DMS53 treated with DMSO at 0.1 percent for 48 hours (cell line): ENCODE results near the gene RAD51B.
"Not testable (repeated sequence)": the region's sequence is repeated elsewhere in the genome, so short reads cannot be mapped to it uniquely, and the experiment has no call there.

Experiments
- DNase-seq: peaks from one replicate; lab custom pipeline; 2025; ENCODE audit not compliant: unreplicated experiment; lab: John Stamatoyannopoulos, UW

The RAD51B gene

DNA sequence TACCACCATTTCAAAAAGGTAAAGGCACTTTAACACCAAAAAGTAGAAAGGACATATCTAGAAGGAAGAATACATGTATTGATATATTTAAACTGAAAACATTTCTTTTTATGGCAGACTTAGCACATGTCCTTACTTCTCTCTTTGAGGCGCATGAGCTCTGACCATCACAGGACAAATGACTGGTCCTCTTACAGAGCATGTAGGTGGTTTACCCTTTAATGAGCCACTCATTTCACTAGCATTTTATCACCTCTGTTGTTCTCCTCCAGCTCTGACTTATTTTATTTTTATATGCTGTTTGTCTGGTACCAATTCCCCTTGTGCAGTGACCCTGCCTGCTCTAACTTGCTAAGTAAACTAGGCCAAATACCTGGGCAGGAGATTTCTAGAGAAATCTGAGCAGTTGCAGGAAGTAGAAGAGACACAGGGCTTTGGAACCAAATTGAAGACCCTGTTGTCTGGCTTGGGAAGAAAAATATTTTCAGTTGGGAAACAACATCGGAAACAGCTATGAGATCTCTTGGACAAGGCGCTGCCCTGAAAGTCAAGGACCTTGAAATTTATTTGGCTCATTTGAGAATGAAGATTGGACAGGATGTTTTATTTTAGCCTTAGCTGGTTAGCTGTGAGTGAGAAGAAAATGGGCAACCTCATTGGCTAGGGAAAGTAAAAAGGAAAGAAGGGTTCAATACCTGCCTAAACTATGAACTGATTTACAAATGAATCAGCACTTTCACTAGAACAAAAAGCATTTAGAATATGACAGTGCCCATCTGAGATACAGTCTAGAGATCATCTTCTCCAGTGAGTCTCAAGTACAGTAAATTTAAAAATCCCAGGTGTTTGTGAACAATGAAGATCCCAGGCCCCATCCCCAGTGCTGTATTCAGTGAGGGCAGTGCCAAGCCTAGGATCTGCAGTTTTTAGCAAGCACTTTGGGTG is 598.9 kb downstream of the RAD51B start:
- no peak for DNase-seq

DNA sequence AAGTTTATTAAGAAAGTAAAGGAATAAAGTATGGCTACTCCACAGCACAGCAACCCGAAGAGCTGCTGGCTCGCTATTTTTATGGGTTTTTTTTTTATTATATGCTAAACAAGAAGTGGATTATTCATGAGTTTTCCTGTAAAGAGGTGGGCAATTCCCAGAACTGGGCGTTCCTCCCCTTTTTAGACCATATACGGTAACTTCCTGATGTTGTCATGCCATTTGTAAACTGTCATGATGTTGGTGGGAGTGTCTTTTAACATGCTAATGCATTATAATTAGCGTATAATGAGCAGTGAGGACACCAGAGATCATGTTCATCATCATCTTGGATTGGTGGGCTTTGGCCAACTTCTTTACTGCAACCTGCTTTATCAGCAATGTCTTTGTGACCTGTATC is 600.8 kb downstream of the RAD51B start:
- DNase-seq, result no peak

DNA sequence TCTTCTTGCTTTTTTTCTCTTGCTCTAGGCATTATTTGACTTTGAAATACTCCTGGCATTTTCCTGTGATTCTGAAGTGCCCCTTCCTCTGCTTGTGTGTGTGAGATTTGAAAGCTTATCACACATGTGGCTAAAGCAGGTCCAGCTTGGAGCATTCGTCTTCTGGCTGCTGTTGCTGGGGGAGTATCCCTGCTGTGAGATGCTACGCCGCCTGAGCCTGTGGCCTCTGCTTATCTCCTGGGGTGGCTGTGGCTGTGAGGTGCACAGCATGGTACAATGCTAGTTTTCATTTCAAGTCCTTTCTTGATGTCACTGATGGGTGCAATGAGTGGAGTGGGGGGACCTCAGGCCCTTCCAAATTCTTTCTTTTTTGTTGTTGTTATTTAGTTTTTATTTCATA is 601.5 kb downstream of the RAD51B start:
- DNase-seq, result no peak

DNA sequence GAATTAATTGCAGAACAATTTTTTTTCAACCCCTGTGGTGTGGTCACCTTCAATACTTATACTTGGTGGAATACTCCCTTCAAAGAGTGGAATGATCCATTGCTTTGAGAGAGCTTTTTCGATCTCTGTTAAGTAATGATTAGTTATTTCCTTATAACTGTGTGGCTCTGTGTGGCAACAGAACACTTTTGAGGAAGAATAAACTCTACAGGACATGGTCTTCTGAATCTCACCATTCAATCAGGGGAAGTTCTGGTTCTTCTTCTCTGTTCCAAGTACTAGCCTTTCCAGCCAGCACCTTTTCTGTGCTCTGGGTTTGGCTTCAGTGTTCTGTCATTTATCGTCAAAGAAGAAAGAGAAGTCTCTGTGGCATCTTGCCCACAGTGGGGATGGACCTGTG is 604.1 kb downstream of the RAD51B start:
- DNase-seq, result no peak

DNA sequence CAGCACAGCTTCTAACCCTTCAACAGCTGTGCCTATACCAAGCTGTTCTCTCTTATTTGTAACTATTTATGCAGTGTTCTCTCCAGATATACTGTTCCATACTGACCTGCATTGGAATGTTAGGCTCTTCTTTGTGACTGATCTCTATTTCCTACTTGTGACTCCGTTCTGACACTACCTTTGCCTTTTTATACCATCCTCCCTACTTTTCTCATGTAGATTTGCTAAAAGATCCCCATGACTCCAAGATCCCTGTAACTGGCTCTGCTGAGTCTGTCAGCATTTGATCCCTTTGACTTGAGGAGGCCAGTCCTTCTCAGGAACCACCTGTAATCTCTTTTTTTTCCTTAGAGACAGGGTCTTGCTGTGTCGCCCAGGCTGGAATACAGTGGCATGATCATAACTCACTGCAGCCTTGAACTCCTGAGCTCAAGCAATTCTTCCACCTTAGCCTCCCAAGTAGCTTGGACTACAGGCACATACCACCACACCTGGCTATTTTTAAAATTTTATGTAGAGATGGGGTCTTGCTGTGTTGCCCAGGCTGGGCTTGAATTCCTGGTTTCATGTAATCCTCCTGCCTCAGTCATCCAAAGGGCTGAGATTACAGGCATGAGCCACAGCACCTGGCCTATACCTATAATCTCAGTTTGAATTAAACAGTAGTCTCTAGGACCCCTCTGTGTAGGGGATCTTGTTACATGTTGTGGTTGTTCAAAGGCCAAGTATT is 605.0 kb downstream of the RAD51B start:
- DNase-seq, result no peak

DNA sequence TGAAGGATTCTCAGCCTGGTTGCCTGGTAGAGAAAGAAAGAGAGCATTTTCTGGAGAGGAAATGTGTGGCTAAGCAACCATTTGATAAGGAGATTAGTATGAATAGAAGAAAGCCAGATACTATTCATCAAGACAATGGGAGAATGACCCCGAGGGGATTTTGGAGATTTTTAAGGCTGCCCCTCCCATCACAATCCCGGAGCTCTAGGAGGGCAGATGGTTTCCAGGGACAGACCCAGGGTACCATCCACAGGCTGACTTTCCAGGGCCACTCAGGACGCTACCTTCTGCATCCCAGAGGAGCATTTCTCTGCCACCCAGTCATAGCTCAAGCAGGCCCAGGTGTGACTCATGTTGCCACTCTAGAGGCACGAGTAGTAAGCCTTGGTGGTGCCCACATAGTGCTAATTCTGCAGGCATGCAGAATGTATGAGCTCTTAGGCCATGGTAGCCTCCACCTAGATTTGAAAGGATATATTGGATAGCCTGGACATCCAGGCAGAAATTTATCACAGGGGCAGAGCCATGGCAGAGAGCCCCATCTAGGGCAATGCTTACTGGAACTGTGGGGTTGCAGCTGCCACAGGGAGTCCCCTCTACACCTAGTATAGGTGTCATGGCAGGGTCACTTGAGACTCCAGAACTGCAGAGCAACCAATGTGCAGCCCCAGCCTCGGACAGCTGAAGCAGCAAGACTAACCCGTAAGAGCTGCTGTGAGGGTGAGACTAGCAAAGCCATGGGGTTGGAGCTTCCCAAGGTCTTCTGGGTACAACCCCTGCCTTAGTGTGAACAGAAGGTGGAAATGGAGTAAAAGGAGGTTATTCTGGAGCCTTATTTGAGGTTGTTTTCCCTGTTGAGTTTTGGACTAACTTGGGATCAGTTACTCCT is 607.3 kb downstream of the RAD51B start:
- DNase-seq, result no peak

DNA sequence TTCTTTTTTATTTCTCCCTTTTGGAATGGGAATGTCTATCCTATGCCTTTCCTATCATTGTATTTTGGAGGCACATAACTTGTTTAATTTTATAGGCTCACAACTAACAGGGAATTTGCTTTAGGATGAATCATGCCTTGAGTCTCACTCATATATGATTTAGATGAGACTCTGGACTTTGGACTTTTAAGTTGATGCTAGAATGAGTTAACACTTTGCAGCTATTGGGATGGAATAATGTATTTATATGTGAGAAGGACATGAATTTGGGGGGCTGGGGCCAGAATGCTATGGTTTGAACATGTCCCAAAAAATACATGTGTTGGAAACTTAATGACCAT is 607.9 kb downstream of the RAD51B start:
- no peak for DNase-seq

DNA sequence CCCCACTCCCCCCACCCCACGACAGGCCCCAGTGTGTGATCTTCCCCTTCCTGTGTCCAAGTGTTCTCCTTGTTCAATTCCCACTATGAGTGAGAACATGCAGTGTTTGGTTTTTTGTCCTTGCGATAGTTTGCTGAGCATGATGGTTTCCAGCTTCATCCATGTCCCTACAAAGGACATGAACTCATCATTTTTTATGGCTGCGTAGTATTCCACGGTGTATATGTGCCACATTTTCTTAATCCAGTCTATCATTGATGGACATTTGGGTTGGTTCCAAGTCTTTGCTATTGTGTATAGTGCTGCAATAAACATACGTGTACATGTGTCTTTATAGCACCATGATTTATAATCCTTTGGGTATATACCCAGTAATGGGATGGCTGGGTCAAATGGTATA is 609.3 kb downstream of the RAD51B start:
- not testable (repeated sequence) for DNase-seq

DNA sequence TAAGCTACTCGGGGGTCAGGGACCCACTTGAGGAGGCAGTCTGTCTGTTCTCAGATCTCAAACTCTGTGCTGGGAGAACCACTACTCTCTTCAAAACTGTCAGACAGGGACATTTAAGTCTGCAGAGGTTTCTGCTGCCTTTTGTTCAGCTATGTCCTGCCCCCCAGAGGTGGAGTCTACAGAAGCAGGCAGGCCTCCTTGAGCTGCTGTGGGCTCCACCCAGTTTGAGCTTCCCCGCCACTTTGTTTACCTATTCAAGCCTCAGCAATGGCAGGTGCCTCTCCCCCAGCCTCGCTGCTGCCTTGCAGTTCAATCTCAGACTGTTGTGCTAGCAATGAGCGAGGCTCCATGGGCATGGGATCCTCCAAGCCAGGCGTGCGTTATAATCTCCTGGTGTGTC is 614.6 kb downstream of the RAD51B start:
- DNase-seq, result not testable (repeated sequence)

DNA sequence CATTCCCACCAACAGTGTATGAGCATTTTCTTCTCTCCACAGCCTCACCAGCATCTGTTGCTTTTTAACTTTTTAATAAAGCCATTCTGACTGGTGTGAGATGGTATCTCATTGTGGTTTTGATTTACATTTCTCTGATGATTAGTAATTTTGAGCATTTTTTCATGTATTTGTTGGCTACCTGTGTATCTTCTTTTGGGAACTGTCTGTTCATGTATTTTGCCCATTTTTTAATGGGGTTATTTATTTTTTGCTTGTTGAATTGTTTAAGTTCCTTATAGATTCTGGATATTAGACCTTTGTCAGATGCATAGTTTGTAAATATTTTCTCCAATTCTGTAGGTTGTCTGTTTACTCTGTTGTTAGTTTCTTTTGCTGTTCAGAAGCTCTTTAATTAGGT is 616.1 kb downstream of the RAD51B start:
- DNase-seq, result not testable (repeated sequence)

DNA sequence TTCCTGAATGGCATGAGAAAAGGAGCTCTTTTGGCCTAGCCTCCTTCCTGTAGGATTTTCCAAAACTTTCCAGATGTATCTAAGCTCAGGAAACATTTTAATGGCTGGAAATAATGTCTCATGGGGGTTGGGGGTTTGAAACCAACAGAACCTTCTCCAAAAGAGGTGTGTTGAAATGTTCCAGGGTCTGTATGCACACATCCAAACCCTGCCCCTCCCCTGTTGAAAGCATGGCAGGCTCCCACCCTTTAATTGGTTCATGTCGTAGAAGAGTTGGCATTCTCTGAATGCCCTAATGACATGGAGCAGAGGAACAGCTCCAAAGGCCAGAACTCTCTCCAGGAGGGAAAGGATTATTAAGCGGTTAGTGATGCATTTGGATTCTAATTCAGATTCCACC is 620.1 kb downstream of the RAD51B start:
- no peak for DNase-seq

DNA sequence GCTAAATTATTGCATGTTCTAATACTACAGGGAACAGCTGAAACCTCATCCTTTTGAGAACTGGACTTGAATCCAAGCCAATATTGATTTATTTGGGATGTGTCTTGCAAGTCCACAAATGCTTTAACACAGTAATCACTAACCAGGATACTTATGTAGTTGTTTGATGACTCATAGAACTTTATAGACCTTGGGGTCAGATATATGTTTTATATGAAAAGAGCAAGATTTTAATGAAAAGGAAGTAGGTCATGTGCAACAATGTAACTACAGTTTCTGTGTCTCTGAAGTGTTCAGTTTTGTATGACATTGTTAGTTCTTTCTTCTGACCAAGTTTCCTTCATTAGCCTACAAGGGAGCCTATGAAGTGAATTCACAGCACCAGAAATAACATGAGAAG is 621.2 kb downstream of the RAD51B start:
- no peak for DNase-seq

DNA sequence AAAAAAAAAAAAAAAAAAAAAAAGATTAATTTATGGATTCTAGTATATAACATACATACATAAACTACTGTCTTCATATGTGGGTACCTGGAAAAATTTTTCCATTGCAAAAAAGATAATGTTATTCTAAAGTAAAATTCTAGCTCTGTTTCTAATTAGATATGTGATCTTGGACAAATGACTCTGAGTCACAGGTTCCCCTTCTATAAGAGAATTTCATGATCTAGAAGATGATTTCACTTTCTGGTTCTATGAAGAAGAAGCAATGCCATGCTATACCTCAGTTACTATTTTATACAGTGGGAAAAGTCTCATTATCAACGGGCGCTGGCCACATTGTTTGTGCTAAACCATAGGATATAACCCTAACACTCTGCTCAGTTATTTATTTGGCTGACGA is 622.0 kb downstream of the RAD51B start:
- DNase-seq, result no peak

DNA sequence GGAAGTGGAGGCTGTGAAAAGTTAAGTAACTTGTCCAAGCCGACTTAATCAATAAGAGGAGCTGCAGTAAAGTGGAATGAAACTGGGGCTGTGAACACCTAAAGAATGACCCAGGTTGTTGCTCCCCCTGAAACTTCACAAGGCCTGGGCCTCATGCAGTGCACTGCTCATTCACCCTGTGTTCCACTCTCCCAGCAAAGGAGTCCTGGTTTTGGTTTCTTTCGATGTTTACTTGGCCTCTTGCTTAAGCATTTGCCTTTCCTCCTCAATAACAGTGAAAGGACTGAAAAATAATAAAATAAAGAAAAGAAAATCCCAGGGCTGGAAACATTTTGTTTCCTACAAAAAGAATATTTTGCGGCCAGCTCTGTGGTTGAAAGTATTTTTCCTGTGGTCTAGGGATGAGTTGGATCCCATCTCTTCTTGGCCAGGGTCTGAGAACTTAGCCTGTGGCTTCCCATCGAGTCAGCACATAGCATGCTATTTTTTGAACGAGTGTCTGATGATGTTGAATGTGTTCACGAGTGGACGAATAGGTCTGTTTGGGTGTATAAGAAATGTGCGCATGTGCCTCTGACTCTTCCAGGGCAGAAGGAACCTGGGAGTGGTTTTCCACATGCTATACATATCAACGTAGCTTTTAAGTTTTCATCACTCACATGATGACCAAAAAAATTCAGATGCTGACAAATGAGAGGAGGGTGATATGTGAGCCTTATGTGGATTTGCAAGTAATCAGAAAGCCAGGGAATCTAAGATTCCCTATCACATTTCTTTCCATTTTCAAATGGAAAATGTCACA is 623.5 kb downstream of the RAD51B start:
- DNase-seq, result no peak

DNA sequence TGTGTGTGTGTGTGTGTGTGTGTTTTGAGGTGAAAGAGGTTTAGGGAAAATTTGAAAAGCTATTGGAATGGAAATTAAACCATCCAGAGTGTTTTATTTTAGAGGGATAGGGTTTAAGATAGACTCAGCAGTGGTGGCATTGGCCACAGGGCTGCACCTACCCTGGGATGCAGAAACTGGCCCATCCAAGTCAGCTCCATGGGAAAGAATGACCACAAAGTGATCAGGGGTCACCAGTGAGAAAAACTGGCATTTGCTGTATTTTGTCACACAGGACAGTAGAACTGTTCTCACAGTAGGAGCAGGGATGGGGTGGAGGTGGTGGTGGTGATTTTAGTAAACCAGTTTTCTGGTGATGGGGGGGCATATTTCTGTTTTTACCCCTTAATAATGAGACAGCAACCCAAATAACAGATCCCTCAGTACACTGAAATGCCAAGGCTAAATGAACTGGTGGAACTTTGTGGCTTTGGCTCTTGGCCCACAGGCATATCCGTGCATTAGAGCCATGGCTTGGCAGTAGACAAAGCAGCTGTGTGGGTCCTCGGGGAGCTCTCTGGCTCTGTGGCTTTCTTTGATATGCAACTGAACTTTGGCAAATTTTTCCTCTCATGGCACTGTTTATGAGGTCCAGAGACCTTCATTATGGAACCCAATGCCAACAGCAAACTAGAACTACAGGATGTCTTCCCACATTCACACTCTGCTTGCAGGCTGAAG is 625.0 kb downstream of the RAD51B start:
- DNase-seq, result no peak

DNA sequence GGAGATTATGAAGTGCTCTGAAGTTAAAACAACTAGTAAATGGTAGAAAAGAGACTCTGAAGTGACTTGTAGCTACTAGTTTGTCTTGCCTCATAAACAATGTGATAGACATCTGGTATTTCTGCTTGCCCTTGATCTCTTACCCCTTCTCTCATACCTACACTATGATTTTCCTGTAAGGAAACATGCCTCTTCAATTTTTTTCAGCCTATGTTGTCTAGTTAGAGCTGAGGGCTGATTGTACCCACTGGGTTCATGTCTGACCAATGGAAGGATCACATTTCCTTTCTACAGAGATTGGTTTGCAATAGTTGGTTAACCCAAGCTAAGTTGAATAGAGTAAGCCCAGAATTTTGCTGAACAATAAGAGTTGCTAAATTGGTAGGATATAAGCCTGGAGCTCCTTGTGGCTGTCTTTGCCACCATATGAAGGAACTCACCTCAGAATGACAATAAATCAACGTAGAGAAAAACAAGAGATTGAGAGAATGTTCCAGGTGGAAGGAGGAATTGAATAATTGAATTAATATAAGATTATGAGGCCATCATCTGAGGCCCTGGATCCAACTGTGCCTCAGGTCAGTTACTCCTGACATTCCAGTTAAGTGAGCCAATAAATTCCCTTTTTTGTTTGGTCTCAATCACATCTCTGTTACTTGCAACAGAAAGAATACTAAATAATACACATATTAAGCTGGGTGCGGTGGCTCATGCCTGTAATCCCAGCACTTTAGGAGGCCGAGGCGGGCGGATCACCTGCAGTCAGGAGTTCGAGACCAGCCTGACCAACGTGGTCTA is 626.9 kb downstream of the RAD51B start:
- DNase-seq, result no peak

DNA sequence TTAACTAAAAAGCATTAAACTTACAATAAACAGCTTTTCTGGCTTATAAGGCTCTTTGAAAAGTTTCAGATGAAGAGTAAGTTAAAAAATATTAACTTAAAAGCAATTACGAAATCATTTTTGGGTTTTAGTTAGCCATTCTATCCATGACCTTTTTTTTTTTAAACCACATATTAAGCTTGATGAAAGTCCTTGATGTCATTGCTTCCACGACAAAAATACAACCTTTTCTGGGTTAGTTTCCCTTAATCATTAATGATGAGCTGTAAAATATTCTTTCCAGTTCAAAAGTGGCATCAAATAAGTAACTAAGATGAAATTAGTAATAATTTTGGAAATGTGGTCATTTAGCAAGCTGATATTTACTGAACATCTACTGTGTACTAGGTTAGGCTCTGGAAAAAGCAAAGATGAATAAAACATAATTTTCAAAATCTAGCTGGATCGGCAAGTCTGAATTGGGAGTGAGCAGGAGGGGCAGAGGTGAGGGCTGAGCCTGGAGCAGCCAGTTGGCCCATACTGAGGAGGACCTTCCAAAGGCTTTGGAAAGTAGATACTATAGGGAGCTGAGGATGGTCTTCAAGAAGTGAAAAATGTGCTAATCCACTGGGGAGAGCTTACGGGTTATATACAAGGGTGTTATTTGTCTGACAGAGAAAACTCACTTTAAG is 628.1 kb downstream of the RAD51B start:
- no peak for DNase-seq

DNA sequence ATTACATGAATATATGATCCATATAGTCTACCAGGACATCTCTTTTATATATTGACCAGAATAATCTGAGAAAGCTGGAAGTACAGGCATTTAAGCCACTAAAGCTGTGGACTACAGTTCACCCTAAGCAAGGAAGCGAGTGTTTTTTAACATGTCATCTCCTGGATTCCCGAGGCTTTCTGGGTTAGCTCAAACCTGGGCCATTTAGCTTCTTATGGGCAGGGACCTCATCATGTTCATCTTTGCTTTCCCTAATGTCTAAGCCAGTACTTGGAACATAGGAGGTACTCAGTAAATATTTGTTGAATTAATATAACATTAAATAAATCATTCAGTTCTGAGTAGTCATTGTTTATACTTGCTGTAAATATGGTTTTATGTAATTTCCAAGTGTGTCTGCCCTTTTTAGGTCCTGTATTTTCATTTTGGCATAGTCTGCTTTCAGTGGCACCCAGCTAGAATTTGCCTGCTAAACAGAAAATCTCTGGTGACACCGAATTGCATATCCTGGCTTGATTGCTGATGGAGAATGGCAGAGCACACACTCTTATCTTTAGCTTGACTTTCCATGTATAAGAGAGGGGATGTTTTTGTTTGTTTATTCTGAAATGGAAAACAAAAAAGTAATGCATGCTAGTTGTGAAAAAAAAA is 628.8 kb downstream of the RAD51B start:
- no peak for DNase-seq
